GM18517 (cell line): ENCODE data around the gene PACS2.
"Not testable (repeated sequence)": the region's sequence is repeated elsewhere in the genome, so short reads cannot be mapped to it uniquely, and the experiment has no call there.

Experiments used
- ATAC-seq: cut with Tn5 transposase; IDR thresholded peaks from one replicate; pipeline ENCODE4 v1.9.1; 2021; ENCODE audit warnings: mild to moderate bottlenecking, moderate library complexity; ENCODE audit not compliant: unreplicated experiment

PACS2 gene

GRCh38 chr14:105313381-105314286 is 914 bp upstream of the PACS2 start:
- no peak for ATAC-seq

GRCh38 chr14:105315211-105315721 is 718 bp downstream of the PACS2 start:
- ATAC-seq = peak; percentile 24

- no peak for ATAC-seq
Measured at GRCh38 chr14:105315941-105316576, 1.5 kb downstream of the PACS2 start.

- no peak for ATAC-seq
Measured at GRCh38 chr14:105316577-105316941, 2.0 kb downstream of the PACS2 start.

DNA sequence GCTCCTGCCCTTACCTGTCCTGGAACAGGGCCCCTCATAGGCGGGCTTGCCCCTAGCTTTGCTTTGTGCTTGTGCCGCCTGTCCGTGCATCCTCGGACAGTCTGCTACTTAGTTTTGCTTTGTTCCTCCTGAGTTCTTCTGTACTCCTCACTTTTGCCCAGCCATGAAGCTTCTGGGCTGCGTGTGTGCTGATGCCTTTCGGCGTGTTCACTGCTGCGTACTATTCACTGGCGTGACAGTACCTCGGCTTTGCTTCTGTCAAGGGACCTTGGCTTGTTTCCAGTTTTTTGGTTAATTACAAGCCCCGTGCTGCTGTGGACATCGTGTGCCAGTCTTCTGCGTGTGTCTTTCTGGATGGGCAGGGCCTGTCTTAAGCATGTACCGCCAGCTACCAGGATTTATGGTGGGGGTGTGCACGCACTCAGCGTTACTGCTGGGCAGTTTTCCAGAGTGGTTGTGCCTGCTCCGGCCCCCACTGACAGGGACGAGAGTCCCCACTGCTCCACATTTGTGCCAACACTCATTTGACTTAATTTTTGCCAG is 2.5 kb downstream of the PACS2 start:
- ATAC-seq = no peak

GRCh38 chr14:105317546-105317945 is 3.0 kb downstream of the PACS2 start:
- ATAC-seq = no peak

GRCh38 chr14:105322791-105323556 is 8.4 kb downstream of the PACS2 start:
- ATAC-seq = no peak

DNA sequence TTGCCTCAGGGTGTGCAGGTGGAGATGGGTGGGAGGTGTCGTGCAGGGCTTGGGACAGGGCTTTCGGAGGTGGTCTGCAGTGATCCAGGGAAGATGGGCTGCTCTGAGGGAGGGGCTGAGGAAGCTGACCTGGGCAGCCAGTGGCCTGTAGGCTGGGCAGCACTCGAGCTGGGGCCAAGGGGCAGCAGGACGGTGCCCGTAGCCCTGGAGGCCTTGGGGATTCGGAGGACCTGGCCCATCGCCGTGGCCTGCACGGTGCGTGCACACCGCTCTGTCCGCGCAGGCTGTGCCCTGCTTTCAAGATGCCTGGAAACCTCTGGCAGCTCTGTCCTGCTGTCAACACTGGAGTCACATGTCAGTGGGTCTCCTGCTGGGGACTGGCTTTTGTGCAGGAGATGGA is 9.1 kb downstream of the PACS2 start:
- no peak for ATAC-seq

GRCh38 chr14:105324080-105324778 is 9.7 kb downstream of the PACS2 start:
- ATAC-seq = no peak

GRCh38 chr14:105324871-105325270 is 10.3 kb downstream of the PACS2 start:
- no peak for ATAC-seq

DNA sequence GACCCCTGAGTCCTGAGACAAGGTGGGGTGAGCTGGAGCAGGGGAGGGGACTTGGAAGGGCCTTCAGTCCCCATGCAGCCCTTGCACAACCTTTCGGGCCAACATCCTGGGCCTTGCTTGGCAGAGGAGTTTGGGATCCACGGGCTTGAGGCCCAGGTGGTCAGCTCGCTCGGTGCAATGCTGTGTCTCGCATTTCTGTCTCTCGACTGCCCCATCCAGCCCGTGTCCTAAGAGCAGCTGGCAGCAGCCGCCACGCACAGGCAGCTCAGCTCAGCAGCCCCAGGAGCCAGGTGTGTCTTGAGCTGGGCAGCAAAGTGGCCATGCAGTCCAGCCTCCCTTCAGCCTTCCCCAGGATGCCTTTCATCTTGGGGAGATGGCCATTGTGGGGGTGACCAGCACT is 10.8 kb downstream of the PACS2 start:
- no peak for ATAC-seq

DNA sequence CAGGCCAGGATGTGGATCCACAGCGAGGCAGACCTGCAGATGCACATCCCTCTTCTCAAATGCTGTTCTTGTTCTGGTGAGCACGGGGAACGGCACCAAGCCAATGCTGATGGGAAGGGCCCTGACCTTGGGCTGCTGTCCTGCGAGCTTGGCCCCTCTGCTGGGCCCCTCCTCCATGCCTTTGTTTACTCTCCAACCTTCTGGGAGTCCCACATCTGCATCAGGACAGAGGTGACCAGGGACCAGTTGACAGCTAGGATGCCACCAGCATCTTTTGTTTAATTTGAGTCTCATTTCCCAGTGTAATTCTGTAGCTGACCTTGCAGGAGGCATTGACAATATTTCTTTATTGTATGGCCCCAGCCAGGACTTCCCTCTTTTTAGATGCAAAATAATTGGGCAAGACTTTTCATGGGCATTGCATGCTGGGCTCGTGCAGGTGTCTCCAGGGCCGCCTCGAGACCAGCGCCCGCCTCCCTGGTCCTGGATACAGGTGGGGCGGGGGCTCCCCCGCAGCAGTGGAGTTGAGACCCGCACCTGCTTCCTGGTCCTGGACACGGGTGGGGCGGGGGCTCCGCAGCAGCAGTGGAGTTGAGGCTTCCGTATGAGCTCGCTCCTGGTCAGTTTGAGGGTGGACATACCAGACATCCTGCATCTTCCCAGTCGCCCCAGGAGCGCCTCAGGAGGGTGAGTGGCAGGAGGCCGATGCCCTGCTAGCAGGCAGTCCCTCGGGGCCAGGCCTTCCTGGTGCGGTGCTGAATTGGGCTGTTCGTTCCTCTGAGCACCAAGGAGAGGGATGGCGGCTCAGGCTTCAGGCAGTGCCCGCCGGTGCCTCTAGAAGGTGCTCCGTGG is 11.4 kb downstream of the PACS2 start:
- ATAC-seq = no peak

- ATAC-seq = no peak
Measured at GRCh38 chr14:105326568-105326867, 12.0 kb downstream of the PACS2 start.

DNA sequence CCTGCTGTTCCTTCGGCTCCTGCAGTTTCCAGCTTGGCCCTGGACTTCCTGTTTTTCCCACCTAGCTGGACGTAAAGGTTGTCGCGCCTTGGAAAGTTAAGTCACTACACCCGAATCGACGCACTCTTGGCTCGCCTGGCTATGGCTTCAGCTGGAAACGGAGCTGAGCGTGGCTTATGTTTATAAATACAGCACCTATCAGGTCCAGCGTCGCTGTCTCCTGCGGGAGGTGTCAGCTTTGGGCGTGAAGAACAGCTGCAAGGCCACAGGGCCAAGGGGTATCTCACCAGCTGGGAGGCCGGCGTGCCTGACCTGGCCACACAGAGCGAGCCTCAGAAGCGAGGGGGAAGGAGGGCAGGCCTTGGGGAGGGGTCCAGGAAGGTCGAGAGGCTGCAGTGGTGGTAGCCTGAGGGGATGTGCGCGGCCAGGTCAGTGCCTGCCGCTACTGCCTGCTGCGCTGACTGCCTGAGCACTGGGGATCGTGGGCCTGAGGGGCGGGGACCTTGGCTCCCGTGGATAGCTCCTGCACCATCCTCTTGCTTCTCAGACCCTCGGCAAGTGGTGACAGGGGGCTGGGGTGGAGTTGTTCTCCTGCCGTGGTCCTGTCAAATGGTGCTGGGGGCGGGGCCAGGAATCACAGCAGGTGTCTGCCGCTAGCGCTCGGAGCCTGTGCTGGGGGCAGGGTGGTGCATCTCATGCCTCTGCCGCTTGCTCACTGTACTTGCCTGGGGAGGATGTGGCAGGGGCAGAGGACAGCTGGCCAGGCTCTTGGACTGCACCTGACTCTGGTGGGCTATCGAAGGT is 12.5 kb downstream of the PACS2 start:
- no peak for ATAC-seq

DNA sequence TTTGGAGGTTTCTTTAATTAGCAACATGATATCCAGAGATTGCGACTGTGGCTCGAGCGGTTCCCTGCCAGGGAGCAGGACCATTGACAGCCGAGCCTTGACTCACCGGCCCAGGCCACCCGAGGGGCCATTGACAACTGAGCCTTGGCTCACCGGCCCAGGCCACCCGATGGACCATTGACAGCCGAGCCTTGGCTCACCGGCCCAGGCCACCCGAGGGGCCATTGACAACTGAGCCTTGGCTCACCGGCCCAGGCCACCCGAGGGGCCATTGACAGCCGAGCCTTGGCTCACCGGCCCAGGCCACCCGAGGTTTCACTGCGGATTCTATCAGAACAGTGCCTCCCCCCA is 13.1 kb downstream of the PACS2 start:
- ATAC-seq = not testable (repeated sequence)

DNA sequence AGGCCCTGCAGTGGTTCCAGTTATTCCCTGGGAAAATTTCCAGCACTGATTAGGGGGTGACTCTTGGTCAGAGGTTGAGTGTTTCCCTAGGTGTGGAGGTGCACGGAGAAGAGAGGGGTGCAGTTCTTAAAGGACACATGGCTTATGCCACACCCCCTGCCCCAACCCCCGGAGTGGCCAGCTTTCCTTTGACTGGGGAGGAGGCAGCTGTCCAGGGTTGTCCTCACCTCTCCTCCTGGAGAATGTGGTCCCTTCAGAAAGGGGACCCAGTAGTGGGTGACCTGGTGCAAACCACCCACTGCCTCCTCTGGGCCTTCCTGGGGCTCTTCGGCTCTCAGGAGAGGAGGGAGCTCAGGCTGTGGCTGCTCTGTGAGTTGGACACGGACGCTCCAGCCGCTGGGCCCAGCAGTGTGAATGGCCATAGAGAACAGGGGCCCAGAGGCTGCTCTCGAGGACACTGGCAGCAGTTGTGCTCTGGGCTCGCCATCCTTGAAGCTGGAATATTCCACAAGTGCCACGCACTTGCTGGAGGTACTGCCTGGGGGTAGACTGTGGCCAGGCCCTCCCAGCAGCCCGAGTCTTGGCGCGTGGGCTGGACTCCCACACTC is 13.6 kb downstream of the PACS2 start:
- ATAC-seq = no peak

DNA sequence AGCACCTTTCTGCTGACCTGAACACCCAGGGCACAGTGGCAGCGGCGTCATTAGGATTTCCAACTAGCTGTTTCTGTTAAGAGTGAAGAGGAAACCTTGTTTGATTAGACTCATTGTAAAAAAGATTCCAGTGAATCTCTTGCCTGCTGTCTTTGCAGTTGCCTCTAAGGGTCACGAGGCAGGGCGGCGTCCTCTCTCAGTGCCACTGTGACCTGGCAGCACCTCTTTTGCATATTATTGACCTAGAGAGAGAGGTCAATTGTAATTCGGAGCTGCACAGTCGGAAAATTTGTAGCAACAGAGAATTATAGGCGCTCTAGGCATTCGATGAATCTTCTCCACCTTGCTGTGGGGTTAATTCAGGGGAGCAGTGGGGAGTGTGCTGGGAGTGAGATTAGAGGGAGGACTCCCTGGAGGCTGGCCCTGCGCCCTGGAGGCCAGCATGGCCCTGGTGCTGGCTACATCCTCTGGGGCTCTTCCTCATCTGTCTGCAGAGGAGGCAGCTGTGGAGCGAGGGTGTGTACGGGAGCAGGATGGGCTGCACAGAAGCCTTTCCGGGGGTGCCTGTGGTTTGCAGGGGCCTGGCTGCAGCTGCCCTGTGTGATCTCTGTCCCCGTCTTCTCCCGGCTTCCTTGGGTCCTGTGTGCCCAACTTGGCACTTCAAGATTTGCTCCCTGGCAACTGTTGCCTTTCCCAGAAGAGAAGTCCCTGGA is 14.3 kb downstream of the PACS2 start:
- ATAC-seq = no peak
